Liver (tissue), 3 donors: ENCODE data around the gene EP400.

Experiments used
- CTCF ChIP-seq: fragments of 150-350 bp; IDR thresholded peaks from 2 replicates; pipeline ENCODE4 v1.5.1; 2017; ENCODE audit warnings: improper control_type of control experiment, low read depth, low read length; ENCODE audit not compliant: missing input control
- RAD21 ChIP-seq, 2 donors: IDR thresholded peaks; 2 replicates each; pipeline ENCODE4 v1.6.1; 2016; ENCODE audit warnings: antibody characterized with exemption in 2 of 2, mild to moderate bottlenecking in 2 of 2
- TAF1 ChIP-seq: conservative IDR thresholded peaks from 2 replicates; pipeline ENCODE4 v1.6.1; 2016; ENCODE audit warnings: antibody characterized with exemption, mild to moderate bottlenecking
- donor health status: healthy.
- donor health status: healthy.

- TF ChIP-seq CTCF (no peak), RAD21 (IDR thresholded peaks at IDR 0.05) (no peak), TAF1 (no peak)
Measured at GRCh38 chr12:132079200-132079599, 129.5 kb downstream of the EP400 start.
